HL-60 (cell line): ENCODE results near the gene H2BW1.
"Not testable (repeated sequence)": the region's sequence is repeated elsewhere in the genome, so short reads cannot be mapped to it uniquely, and the experiment has no call there.

Experiments used
- DNase-seq, 2 experiments: peaks; one replicate each; pipeline ENCODE4 v3.0.0-alpha.2; 2010 to 2020; ENCODE audit warnings: low read depth in 1 of 2, low spot score in 1 of 2
- H3K27ac ChIP-seq: fragments of 250-450 bp; sonication (Bioruptor Pico); replicated peaks from 2 replicates; pipeline ENCODE4 v1.5.1; 2020; ENCODE audit warnings: mild to moderate bottlenecking, moderate library complexity
- H3K27me3 ChIP-seq: fragments of 250-450 bp; sonication (Bioruptor Pico); 2 replicates; pipeline ENCODE4 v1.5.1; 2021; ENCODE audit warnings: mild to moderate bottlenecking, moderate library complexity; ENCODE audit not compliant: insufficient read depth, poor library complexity, severe bottlenecking
- H3K4me3 ChIP-seq: replicated peaks from 2 replicates; pipeline ENCODE4 v1.5.1; 2011; ENCODE audit warnings: mild to moderate bottlenecking, control low read depth, low read length; ENCODE audit not compliant: insufficient read depth
- CTCF ChIP-seq: IDR thresholded peaks from one replicate; pipeline ENCODE4 v1.5.1; 2011; ENCODE audit warnings: low read length, control low read depth, inconsistent platforms; ENCODE audit not compliant: insufficient read depth
- GABPA ChIP-seq: IDR thresholded peaks from 2 replicates; pipeline ENCODE4 v1.6.1; 2012; ENCODE audit warnings: low read depth
- POLR2AphosphoS5 ChIP-seq: IDR thresholded peaks from 2 replicates; pipeline ENCODE4 v1.6.1; 2012; ENCODE audit warnings: low read depth
- SPI1 ChIP-seq: IDR thresholded peaks from 2 replicates; pipeline ENCODE4 v1.6.1; 2012; ENCODE audit warnings: low read depth, mild to moderate bottlenecking, borderline replicate concordance
- long read RNA-seq: library from polyadenylated mRNA; unstranded; transcript quantifications from one replicate; pipeline ENCODE4 v2.0.0, GENCODE V29; 2020
- TF ChIP-seq, protein P1 (sequence below): IDR thresholded peaks from 2 replicates; pipeline ENCODE4 v1.6.1; 2012; ENCODE audit warnings: low read depth; ENCODE audit not compliant: insufficient replicate concordance

H2BW1 gene
- long read RNA-seq: 0 reads

DNA sequence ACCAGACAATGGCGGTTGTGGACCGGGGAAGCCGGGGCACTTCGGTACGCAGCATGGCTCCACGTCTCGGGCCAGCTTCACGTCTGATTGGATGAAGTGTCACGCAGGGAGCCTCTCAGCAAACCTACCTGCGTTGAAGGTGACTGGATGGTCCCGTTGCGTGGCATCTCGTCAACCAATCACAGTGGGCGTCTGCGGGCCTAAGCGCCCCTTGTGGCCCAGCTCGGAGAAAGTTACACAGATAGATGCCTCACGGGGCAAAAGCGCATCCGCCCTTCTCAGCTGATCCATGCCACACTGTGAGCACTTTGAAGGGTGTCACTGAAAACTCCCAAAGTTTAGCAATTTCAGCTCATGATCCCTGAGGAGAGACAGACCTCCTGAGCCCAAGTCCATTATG, at the start of gene H2BW1:
TSS of gene H2BW1 (minus strand) at position 103 of the 400 bp plus-strand sequence. CDS start 132 bp downstream, outside the sequence.
- no peak for DNase-seq
- H3K27ac ChIP-seq: no peak within 1 kb of the TSS
- H3K27me3 ChIP-seq: no peaks in the 10 kb centered on the region
- TF ChIP-seq SPI1 (no peak), GABPA (no peak), CTCF (no peak), POLR2AphosphoS5 (no peak)
- TF ChIP-seq, protein P1, sequence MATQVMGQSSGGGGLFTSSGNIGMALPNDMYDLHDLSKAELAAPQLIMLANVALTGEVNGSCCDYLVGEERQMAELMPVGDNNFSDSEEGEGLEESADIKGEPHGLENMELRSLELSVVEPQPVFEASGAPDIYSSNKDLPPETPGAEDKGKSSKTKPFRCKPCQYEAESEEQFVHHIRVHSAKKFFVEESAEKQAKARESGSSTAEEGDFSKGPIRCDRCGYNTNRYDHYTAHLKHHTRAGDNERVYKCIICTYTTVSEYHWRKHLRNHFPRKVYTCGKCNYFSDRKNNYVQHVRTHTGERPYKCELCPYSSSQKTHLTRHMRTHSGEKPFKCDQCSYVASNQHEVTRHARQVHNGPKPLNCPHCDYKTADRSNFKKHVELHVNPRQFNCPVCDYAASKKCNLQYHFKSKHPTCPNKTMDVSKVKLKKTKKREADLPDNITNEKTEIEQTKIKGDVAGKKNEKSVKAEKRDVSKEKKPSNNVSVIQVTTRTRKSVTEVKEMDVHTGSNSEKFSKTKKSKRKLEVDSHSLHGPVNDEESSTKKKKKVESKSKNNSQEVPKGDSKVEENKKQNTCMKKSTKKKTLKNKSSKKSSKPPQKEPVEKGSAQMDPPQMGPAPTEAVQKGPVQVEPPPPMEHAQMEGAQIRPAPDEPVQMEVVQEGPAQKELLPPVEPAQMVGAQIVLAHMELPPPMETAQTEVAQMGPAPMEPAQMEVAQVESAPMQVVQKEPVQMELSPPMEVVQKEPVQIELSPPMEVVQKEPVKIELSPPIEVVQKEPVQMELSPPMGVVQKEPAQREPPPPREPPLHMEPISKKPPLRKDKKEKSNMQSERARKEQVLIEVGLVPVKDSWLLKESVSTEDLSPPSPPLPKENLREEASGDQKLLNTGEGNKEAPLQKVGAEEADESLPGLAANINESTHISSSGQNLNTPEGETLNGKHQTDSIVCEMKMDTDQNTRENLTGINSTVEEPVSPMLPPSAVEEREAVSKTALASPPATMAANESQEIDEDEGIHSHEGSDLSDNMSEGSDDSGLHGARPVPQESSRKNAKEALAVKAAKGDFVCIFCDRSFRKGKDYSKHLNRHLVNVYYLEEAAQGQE: no peak
- no peak within 1 kb of the TSS for H3K4me3 ChIP-seq

DNA sequence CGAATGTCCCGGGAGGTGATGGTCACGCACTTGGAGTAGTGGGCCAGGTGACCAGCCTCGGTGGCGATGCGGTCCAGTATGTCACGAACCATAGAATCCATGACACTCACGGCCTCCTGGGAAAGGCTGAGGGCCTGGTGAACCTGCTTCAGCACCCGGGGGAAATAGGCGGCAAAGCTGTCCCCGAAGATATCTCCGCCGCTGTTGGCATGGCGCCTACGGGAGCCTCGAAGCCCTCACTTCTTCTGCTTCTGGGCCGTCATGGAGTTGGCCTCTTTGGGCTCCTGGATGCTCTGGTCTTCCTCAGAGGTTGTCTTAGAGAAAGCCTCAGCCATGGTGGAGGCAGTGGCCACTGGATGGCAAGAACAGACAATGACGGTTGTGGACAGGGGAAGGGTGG, 49.1 kb upstream of the H2BW1 start:
- not testable (repeated sequence) for H3K27me3 ChIP-seq, DNase-seq, H3K4me3 ChIP-seq, H3K27ac ChIP-seq

DNA sequence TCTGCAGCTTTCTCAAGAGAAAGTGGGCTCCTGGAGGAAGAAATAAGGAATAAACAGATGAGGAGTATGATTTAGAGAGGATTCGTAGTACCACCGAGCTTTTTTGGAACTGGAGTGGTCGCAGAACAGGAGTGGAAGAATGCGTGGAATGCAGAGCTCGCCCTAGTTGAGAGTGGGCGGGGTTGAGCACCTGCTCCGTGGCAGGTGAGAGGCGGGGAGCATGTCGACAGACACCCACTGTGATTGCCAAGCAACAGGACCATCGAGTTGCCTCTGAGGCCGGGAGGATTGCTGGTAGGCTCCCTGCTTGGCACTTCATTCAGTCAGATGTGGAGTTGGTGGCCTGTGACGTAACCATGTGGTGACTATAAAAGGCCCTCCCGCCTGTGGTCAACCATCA, 41.4 kb upstream of the H2BW1 start:
- not testable (repeated sequence) for H3K4me3 ChIP-seq, H3K27me3 ChIP-seq, H3K27ac ChIP-seq, DNase-seq

GRCh38 chrX:104047171-104047570, 33.7 kb upstream of the H2BW1 start:
- TF ChIP-seq GABPA (no peak), SPI1 (no peak), POLR2AphosphoS5 (no peak), CTCF (no peak)
- TF ChIP-seq, protein P1: no peak
- Histone ChIP-seq H3K4me3 (no peak overlapping the region), H3K27me3 (peaks cover 2% of the 10 kb centered on the region), H3K27ac (no peak overlapping the region)
- no peak for DNase-seq

GRCh38 chrX:104045642-104046041, 32.1 kb upstream of the H2BW1 start:
- Histone ChIP-seq H3K4me3 (no peak overlapping the region), H3K27me3 (peaks cover 2% of the 10 kb centered on the region), H3K27ac (no peak overlapping the region)
- TF ChIP-seq POLR2AphosphoS5: no peak
- TF ChIP-seq SPI1: no peak
- no peak for TF ChIP-seq CTCF
- no peak for TF ChIP-seq GABPA
- TF ChIP-seq, protein P1: no peak
- no peak for DNase-seq
